GM21367 (cell line): ENCODE measurements around the gene B3GNT4.
"Not testable (repeated sequence)": the region's sequence is repeated elsewhere in the genome, so short reads cannot be mapped to it uniquely, and the experiment has no call there.

Experiments
- ATAC-seq: cut with Tn5 transposase; IDR thresholded peaks from one replicate; pipeline ENCODE4 v1.9.1; 2021; ENCODE audit not compliant: unreplicated experiment

Gene B3GNT4

DNA sequence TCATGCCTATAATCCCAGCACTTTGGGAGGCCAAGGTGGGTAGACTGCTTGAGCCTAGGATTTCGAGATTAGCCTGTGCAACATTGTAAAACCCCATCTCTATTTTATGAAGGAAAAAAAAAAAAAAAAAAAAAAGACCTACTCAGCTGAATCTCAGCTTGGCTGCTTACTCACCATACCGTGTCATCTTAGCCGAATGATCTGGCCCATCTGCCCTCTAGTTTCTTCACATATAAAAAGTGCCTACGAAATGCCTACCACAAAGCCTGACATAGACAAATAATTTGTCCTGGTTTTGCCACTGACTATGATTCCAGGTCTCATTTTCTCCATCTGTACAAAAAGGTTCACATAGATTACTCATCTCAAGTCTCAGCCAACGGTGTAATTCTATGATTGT is 12.3 kb downstream of the B3GNT4 start:
- ATAC-seq, result no peak

- ATAC-seq, result no peak
Observed at GRCh38 chr12:122216445-122216844, 12.9 kb downstream of the B3GNT4 start.

GRCh38 chr12:122225683-122226365 is 22.3 kb downstream of the B3GNT4 start, which contains the start of gene DIABLO:
Gene DIABLO (minus strand): TSS chr12:122226052. CDS start chr12:122226014, 38 bp downstream.
- peak; percentile 88 for ATAC-seq

DNA sequence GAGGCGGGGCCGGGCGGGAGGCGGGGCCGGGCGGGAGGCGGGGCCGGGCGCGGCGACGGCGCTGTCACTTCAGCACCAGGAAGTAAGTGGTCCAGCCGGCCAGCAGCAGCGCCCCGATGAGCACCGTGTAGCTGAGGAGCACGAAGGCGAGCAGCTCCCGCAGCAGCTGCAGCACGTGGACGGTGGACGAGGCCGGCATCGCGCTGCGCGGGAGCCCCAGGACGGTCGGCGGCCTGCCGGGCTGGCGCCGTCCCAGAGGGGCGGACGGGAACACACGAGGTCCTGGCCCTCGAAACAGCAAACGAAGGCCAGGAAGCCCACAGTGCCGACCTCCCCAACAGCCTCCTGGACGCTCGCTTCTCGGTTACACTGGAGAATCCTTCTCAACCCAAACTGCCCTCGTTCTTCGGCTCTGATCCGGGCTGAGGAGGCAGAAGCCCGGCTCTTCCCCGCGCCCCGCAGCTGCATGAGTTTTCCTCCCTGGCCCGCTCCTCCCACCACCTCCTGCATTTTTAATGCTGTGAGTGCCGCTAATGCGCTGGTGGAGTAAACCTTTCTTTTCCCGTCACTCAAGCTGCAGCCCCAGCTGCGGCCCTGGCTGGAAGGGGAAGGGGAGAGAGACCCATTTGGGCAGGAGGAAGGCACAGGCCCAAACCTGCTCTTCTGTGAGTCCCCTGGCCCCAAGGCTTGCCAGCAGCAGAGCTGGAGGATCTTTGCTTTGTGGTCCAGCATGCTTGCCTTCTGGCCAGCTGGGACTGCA is 23.0 kb downstream of the B3GNT4 start:
- no peak for ATAC-seq

- no peak for ATAC-seq
Observed at GRCh38 chr12:122227341-122227740, 23.8 kb downstream of the B3GNT4 start.

DNA sequence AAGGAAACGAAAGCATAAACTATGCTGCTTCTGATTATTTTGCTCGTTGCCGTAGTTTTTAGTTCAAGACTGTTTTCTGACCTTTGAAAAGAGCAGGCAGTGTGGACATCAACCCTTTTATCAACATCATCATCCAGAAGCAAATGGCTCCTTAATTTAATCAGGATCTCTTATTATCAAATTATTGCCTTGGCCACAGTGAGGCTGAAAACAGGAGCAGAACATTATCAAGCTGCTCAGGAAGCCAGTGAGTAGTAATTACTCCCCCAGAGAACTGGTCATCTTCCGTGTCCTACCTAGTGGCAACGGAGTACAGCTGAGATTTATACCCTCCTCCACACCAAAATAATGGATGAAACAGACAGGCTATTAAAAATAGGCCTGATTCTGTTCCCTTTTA is 24.6 kb downstream of the B3GNT4 start:
- no peak for ATAC-seq

DNA sequence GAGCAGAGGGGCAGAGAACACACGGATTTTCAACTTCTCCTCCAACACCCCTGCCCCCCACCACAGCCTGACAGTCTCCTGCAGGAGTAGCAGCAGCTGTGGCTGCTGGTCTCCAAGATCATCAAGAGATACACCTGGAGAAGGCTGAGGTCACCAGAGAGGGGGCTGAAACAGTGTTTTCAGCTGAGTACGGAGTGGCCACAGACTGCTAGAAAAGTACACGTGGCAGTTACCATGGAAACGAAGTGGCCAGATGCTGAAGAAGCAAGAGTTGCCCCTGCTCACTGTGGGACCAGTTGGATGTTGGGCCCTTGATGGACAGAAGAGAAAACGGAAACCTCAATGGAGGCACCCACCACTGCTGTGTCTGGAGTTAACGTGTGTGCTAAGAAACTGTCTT is 27.3 kb downstream of the B3GNT4 start:
- ATAC-seq, result no peak

DNA sequence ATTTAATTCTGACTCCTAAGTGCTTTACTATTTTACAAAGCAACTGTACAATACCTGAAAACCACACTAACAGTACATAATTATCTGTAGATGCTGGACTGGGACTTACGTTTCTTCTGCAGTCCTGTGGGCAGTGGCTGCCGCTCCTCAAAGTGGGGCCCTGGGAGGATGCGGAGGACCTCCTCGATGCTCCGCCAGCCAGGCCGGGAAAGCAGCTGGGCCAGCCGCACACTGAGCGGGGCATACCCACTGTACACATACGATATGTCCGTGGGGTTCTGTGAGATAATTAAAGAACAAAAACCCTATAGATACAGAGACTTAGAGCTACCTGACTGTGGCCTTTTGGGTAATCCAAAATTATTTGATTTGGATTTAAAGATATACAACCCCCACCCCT is 29.2 kb downstream of the B3GNT4 start:
- ATAC-seq, result no peak

DNA sequence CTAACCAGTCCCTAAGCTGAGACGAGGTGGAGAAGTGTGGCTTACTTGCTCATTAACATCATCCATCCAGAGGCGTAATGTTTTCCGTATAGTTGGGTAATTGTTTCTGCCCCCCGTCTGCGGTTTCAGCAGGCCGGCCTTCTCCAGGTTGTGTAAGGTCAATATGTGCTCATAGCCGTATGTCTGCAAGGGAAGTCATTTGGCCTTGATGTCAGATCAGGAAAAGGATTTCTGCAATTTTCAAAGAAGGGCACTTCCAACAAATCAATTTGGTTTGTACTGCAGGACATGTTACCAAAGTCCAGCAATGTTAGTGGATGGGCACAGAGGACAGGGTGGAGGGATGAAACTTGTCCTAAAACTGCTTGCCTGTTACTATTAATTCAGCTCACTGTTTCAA is 32.2 kb downstream of the B3GNT4 start:
- ATAC-seq, result no peak

DNA sequence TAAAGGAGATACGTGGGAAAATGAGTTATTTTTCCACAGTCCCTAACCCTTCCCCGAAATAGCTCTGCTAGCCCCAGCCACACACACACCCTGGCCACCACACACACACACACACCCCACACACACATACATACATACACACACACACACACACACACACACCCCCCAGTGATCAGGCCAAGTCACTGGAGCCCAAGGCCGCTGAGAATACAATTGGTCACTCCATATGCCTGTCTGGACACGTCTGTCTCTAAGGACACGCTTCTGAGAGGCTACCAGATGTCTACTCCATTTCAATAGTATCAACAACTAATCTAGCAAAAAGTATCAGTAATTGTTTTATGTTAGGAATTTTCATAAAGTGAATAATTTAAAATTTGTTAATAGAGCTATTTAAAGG is 35.4 kb downstream of the B3GNT4 start:
- ATAC-seq, result no peak

GRCh38 chr12:122243965-122244364 is 40.5 kb downstream of the B3GNT4 start:
- no peak for ATAC-seq

DNA sequence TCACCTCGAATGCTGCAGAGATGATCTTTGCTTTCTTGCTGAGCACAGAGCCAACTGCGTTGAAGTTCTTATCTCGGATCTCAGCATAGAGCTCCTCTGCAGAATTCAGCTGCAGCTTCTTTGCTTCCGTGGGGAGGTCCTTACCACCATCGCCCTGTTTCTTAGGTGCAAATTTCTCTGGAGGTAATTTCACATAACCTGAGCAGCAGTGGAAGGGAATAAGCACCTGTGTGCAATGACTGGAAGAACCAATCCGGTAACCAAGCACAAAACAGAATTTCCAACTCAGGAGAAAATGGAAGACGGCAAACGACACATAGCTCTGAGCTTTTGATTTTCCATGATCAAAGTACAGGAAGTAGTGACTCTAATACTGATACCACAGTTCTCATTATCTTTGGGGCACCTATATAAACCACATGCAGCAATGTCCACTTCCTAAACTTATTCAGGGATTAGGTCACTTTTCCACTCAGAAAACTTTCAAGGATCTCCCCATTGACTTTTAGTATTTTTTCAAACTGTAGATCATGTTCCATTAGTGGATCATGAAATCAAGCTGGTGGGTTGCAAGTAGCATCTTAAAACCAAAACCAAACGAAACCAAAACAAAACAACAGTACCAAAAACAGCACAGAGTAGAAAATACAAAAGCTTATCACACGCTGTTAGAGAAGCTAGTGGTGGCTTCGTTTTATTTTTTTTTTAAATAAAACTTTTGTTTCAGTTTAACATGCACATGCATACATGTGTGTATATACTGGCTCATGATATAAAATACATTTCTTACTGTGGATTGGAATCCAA is 41.3 kb downstream of the B3GNT4 start:
- ATAC-seq, result no peak

GRCh38 chr12:122245553-122245952 is 42.0 kb downstream of the B3GNT4 start:
- no peak for ATAC-seq

GRCh38 chr12:122250047-122250446 is 46.5 kb downstream of the B3GNT4 start:
- no peak for ATAC-seq

DNA sequence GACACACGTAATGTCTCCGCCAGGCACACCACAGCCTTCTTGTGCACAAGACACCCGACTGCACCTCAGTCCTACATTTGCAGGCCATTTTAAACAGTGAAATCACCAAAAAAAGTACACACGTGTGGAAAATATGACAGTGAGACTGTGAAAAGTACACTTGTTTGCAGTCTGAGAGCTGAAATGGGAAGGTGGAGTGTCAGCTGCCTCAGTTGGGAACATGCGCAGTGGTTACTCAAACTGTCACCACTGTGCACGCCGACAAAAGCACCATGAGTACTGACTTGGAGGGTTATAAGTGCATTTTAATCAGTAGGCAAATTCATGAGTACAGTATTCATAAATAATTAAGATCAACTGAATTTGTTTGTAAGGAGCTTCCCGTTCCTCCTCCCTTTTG is 47.0 kb downstream of the B3GNT4 start:
- ATAC-seq, result no peak

DNA sequence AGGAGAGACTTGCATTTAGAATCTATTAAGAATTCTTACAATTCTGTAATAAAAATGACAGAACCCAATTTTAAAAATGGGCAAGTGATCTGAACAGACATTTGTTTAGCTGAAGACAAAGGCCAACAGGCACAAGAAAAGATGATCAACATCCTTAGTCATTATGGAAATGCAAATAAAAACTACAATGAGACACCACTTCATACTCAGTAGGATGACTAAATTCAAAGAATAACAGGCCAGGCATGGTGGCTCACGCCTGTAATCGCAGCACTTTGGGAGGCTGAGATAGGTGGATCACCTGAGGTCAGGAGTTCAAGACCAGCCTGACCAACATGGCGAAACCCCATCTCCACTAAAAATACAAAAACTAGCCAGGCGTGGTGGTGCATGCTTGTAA is 55.0 kb downstream of the B3GNT4 start:
- ATAC-seq, result not testable (repeated sequence)
